ENCODE results near the gene IQCM.
A peak's percentile ranks its signal among the peaks of the same experiment; 100 is the strongest.

Gene IQCM

GRCh38 chr4:149815743-149816142, at the start of gene IQCM:
IQCM (minus strand) TSS chr4:149815843; CDS start chr4:149742691, 73,152 bp downstream.
- no peak for DNase-seq

GRCh38 chr4:149857446-149857845, 41.8 kb upstream of the IQCM start:
- DNase-seq = no peak

GRCh38 chr4:149845743-149846142, 30.1 kb upstream of the IQCM start:
- DNase-seq = no peak

- DNase-seq = peak; percentile 35
Observed at GRCh38 chr4:149841686-149842085, 26.0 kb upstream of the IQCM start.

GRCh38 chr4:149838036-149838435, 22.4 kb upstream of the IQCM start:
- DNase-seq = no peak

- peak; percentile 52 for DNase-seq
Observed at GRCh38 chr4:149836546-149836945, 20.9 kb upstream of the IQCM start.

- no peak for DNase-seq
Observed at GRCh38 chr4:149835280-149835679, 19.6 kb upstream of the IQCM start.

GRCh38 chr4:149831656-149832208, 16.1 kb upstream of the IQCM start:
- no peak for DNase-seq

GRCh38 chr4:149830823-149831222, 15.2 kb upstream of the IQCM start:
- peak; percentile 14 for DNase-seq

GRCh38 chr4:149825336-149825735, 9.7 kb upstream of the IQCM start:
- no peak for DNase-seq

- DNase-seq = peak; percentile 88
Observed at GRCh38 chr4:149823769-149824221, 8.2 kb upstream of the IQCM start.

- no peak for DNase-seq
Observed at GRCh38 chr4:149801416-149801815, 14.2 kb downstream of the IQCM start.

GRCh38 chr4:149799546-149799945, 16.1 kb downstream of the IQCM start:
- no peak for DNase-seq

- DNase-seq = no peak
Observed at GRCh38 chr4:149796381-149796780, 19.3 kb downstream of the IQCM start.

GRCh38 chr4:149795256-149795655, 20.4 kb downstream of the IQCM start:
- DNase-seq = no peak

GRCh38 chr4:149794352-149794751, 21.3 kb downstream of the IQCM start:
- no peak for DNase-seq

GRCh38 chr4:149793459-149793858, 22.2 kb downstream of the IQCM start:
- peak; percentile 48 for DNase-seq

- DNase-seq = no peak
Observed at GRCh38 chr4:149791851-149792250, 23.8 kb downstream of the IQCM start.

GRCh38 chr4:149790172-149790907, 25.3 kb downstream of the IQCM start:
- DNase-seq = peak; percentile 39

GRCh38 chr4:149788300-149788699, 27.3 kb downstream of the IQCM start:
- DNase-seq = no peak

GRCh38 chr4:149785696-149786431, 29.8 kb downstream of the IQCM start:
- DNase-seq = peak; percentile 52

GRCh38 chr4:149784018-149784417, 31.6 kb downstream of the IQCM start:
- DNase-seq = peak; percentile 28

GRCh38 chr4:149781150-149781549, 34.5 kb downstream of the IQCM start:
- DNase-seq = peak; percentile 88

GRCh38 chr4:149768477-149768876, 47.2 kb downstream of the IQCM start:
- no peak for DNase-seq
